ENCODE results near the gene OTUD4. TPM values are rescaled to one million over a fixed set of nuclear protein-coding genes. Genes with fewer than 3 reads are reported as not detected.

OTUD4 gene
- total and polyA plus RNA-seq, 9 of the 15 experiments (the other 6 are each of a cell fraction or from before 2014, with no cell fraction given): 4.2 to 29.0 (median 24.8) TPM

GRCh38 chr4:145161549-145161948 lies 18.8 kb downstream of the OTUD4 start:
- H3K4me3 ChIP-seq: no peak overlapping the region
- H3K9ac ChIP-seq (ENCODE audit: insufficient read depth in 1 of 2, low read depth in 2 of 2, low read length in 2 of 2): no peak overlapping the region
- FAIRE-seq (no peak), ATAC-seq (no peak; the same call in 2 of the 3 replicates), DNase-seq (ENCODE audit: extremely low read depth in 1 of 4, low spot score in 3 of 4) (no peak)
- H2AFZ ChIP-seq (ENCODE audit: low read depth, low read length): no peak overlapping the region
- no peaks in the 10 kb centered on the region for H3K9me3 ChIP-seq (replicated peaks; ENCODE audit: control insufficient read depth, insufficient read depth, low read depth, low read length)
- peaks cover 73% of the 10 kb centered on the region for H3K36me3 ChIP-seq (ENCODE audit: control insufficient read depth, insufficient read depth, low read length)
- no peak overlapping the region for H3K27ac ChIP-seq (ENCODE audit: extremely low read depth, low read depth, low read length)
- no peaks in the 10 kb centered on the region for H3K9me1 ChIP-seq (ENCODE audit: control insufficient read depth, insufficient read depth, low read length)
- 40% methylated on average over 2 of the region's 2 CpGs for WGBS (ENCODE audit: insufficient coverage, low coverage, missing lambda C conversion rate)
- intact Hi-C loops (cut with micrococcal nuclease) (no loop called here), in situ Hi-C loops (cut with MboI) (no loop called here)
- H4K20me1 ChIP-seq (replicated peaks; ENCODE audit: control insufficient read depth, insufficient read depth, low read length): no peaks in the 10 kb centered on the region
- H3K4me2 ChIP-seq (ENCODE audit: insufficient read depth, low read length): no peak overlapping the region
- no peaks in the 10 kb centered on the region for H3K27me3 ChIP-seq (ENCODE audit: control insufficient read depth in 2 of 2, insufficient read depth in 2 of 2, low read length in 2 of 2)
- ChIA-PET POLR2A (interaction anchor here (0.5 to 1.5 kb wide), 5 partner anchors 9 to 643 kb away, joined by 3 to 7 read pairs (median 5); no protein-coding TSS in a partner anchor), CTCF (ENCODE audit: low intra/inter-chr PET ratio) (no interaction called here)
- TF ChIP-seq YY1 (IDR thresholded peaks at IDR 0.05; ENCODE audit: borderline replicate concordance in 1 of 3, control insufficient read depth in 1 of 3, extremely low read depth in 1 of 3, insufficient read depth in 3 of 3, insufficient read length in 1 of 3, insufficient replicate concordance in 2 of 3, low read depth in 1 of 3, low read length in 2 of 3) (no peak), ZNF740 (CRISPR knock-in tag; IDR thresholded peaks at IDR 0.05) (no peak), ZNF740 (tag; IDR thresholded peaks at IDR 0.05) (no peak), RFX5 (IDR thresholded peaks at IDR 0.05; ENCODE audit: low read depth, low read length) (no peak), SMARCC2 (IDR thresholded peaks at IDR 0.05; ENCODE audit: low read depth) (no peak), RBFOX2 (IDR thresholded peaks at IDR 0.05; ENCODE audit: low read depth, low read length) (no peak), MYNN (IDR thresholded peaks at IDR 0.05) (no peak), MYNN (CRISPR knock-in tag; IDR thresholded peaks at IDR 0.05) (no peak), CCNT2 (IDR thresholded peaks at IDR 0.05; ENCODE audit: borderline replicate concordance, extremely low read depth, insufficient read length, low read depth, low read length) (no peak), POLR2H (tag; IDR thresholded peaks at IDR 0.05; ENCODE audit: low read depth) (no peak)
- H3K4me1 ChIP-seq (replicated peaks in 1 of 2; ENCODE audit: control insufficient read depth in 2 of 2, insufficient read depth in 2 of 2, low read length in 2 of 2): no peaks in the 10 kb centered on the region
- peaks cover 15% of the 10 kb centered on the region for H3K79me2 ChIP-seq (ENCODE audit: control insufficient read depth, insufficient read depth, low read length)
- BruUV-seq (replicated peaks): no TSS peak

Measured in K562 (cell line).